RPMI8226 (cell line): ENCODE measurements around the gene MLLT1.
"Not testable (repeated sequence)": the region's sequence is repeated elsewhere in the genome, so short reads cannot be mapped to it uniquely, and the experiment has no call there.

Experiments used
- DNase-seq: peaks from one replicate; pipeline ENCODE4 v3.0.0-alpha.2; 2015

Gene MLLT1

GRCh38 chr19:6279931-6280591 is at the start of gene MLLT1:
Gene MLLT1 (minus strand): TSS chr19:6279975. CDS start chr19:6279784, 191 bp downstream.
- peak; percentile 98 for DNase-seq

GRCh38 chr19:6326815-6327214 is 47.0 kb upstream of the MLLT1 start:
- no peak for DNase-seq

- DNase-seq, result no peak
Measured at GRCh38 chr19:6325614-6326013, 45.8 kb upstream of the MLLT1 start.

GRCh38 chr19:6324757-6325156 is 45.0 kb upstream of the MLLT1 start:
- peak; percentile 20 for DNase-seq

GRCh38 chr19:6322284-6322683 is 42.5 kb upstream of the MLLT1 start:
- DNase-seq, result no peak

- no peak for DNase-seq
Measured at GRCh38 chr19:6319376-6319775, 39.6 kb upstream of the MLLT1 start.

- no peak for DNase-seq
Measured at GRCh38 chr19:6318772-6319171, 39.0 kb upstream of the MLLT1 start.

- not testable (repeated sequence) for DNase-seq
Measured at GRCh38 chr19:6315646-6316045, 35.9 kb upstream of the MLLT1 start.

- DNase-seq, result no peak
Measured at GRCh38 chr19:6313398-6313969, 33.7 kb upstream of the MLLT1 start.

GRCh38 chr19:6312018-6312417 is 32.2 kb upstream of the MLLT1 start:
- DNase-seq, result no peak

- DNase-seq, result no peak
Measured at GRCh38 chr19:6298413-6298812, 18.6 kb upstream of the MLLT1 start.

- DNase-seq, result peak; percentile 63
Measured at GRCh38 chr19:6297202-6297601, 17.4 kb upstream of the MLLT1 start.

GRCh38 chr19:6292006-6292405 is 12.2 kb upstream of the MLLT1 start:
- peak; percentile 34 for DNase-seq

GRCh38 chr19:6288737-6289136 is 9.0 kb upstream of the MLLT1 start:
- DNase-seq, result no peak

GRCh38 chr19:6287269-6287885 is 7.6 kb upstream of the MLLT1 start:
- DNase-seq, result no peak

GRCh38 chr19:6286676-6287075 is 6.9 kb upstream of the MLLT1 start:
- no peak for DNase-seq

GRCh38 chr19:6282393-6282792 is 2.6 kb upstream of the MLLT1 start:
- DNase-seq, result not testable (repeated sequence)

GRCh38 chr19:6279620-6279930 is 200 bp downstream of the MLLT1 start:
- no peak for DNase-seq

- no peak for DNase-seq
Measured at GRCh38 chr19:6278740-6279619, 795 bp downstream of the MLLT1 start.

GRCh38 chr19:6278051-6278450 is 1.7 kb downstream of the MLLT1 start:
- DNase-seq, result no peak

GRCh38 chr19:6276447-6276846 is 3.3 kb downstream of the MLLT1 start:
- DNase-seq, result no peak

GRCh38 chr19:6275170-6275744 is 4.5 kb downstream of the MLLT1 start:
- DNase-seq, result no peak

- DNase-seq, result no peak
Measured at GRCh38 chr19:6274756-6275155, 5.0 kb downstream of the MLLT1 start.
